ENCODE results near the gene SLC5A7.

SLC5A7 gene

GRCh38 chr2:107989445-107989844 is 3.1 kb downstream of the SLC5A7 start:
- Histone ChIP-seq H3K27me3 (peaks cover 51% of the 10 kb centered on the region), H3K36me3 (no peaks in the 10 kb centered on the region), H3K4me1 (ENCODE audit: control insufficient read depth in 1 of 2, insufficient read depth in 1 of 2, low read depth in 1 of 2, low read length in 1 of 2) (no peaks in the 10 kb centered on the region), H3K9me3 (no peaks in the 10 kb centered on the region), H3K27ac (no peak overlapping the region), H3K4me3 (ENCODE audit: low read depth in 1 of 2, low read length in 1 of 2) (no peak overlapping the region)
- no peak for TF ChIP-seq CTCF (IDR thresholded peaks at IDR 0.05)

- no peaks in the 10 kb centered on the region for H3K9me3 ChIP-seq
- no peak for TF ChIP-seq CTCF (IDR thresholded peaks at IDR 0.05)
- H3K27ac ChIP-seq: no peak overlapping the region
- H3K27me3 ChIP-seq: peaks cover 38% of the 10 kb centered on the region
- no peaks in the 10 kb centered on the region for H3K4me1 ChIP-seq (ENCODE audit: control insufficient read depth in 1 of 2, insufficient read depth in 1 of 2, low read depth in 1 of 2, low read length in 1 of 2)
- H3K4me3 ChIP-seq (ENCODE audit: low read depth in 1 of 2, low read length in 1 of 2): no peak overlapping the region
- no peaks in the 10 kb centered on the region for H3K36me3 ChIP-seq
These were observed 4.4 kb downstream of the SLC5A7 start for GRCh38 chr2:107990718-107991117.

GRCh38 chr2:107992069-107992468 is 5.7 kb downstream of the SLC5A7 start:
- no peak overlapping the region for H3K27ac ChIP-seq
- H3K4me1 ChIP-seq (ENCODE audit: control insufficient read depth in 1 of 2, insufficient read depth in 1 of 2, low read depth in 1 of 2, low read length in 1 of 2): no peaks in the 10 kb centered on the region
- peaks cover 25% of the 10 kb centered on the region for H3K27me3 ChIP-seq
- no peaks in the 10 kb centered on the region for H3K36me3 ChIP-seq
- no peak for TF ChIP-seq CTCF (IDR thresholded peaks at IDR 0.05)
- H3K4me3 ChIP-seq (ENCODE audit: low read depth in 1 of 2, low read length in 1 of 2): no peak overlapping the region
- H3K9me3 ChIP-seq: no peaks in the 10 kb centered on the region

GRCh38 chr2:107999158-107999557 is 12.8 kb downstream of the SLC5A7 start:
- Histone ChIP-seq H3K9me3 (no peaks in the 10 kb centered on the region), H3K36me3 (no peaks in the 10 kb centered on the region), H3K27ac (no peak overlapping the region), H3K4me1 (ENCODE audit: control insufficient read depth in 1 of 2, insufficient read depth in 1 of 2, low read depth in 1 of 2, low read length in 1 of 2) (no peaks in the 10 kb centered on the region), H3K27me3 (no peaks in the 10 kb centered on the region), H3K4me3 (ENCODE audit: low read depth in 1 of 2, low read length in 1 of 2) (no peak overlapping the region)
- no peak for TF ChIP-seq CTCF (IDR thresholded peaks at IDR 0.05)

- Histone ChIP-seq H3K36me3 (no peaks in the 10 kb centered on the region), H3K4me1 (ENCODE audit: control insufficient read depth in 1 of 2, insufficient read depth in 1 of 2, low read depth in 1 of 2, low read length in 1 of 2) (no peaks in the 10 kb centered on the region), H3K27me3 (no peaks in the 10 kb centered on the region), H3K9me3 (no peaks in the 10 kb centered on the region), H3K27ac (no peak overlapping the region), H3K4me3 (ENCODE audit: low read depth in 1 of 2, low read length in 1 of 2) (no peak overlapping the region)
- TF ChIP-seq CTCF (IDR thresholded peaks at IDR 0.05): no peak
These were observed 24.7 kb downstream of the SLC5A7 start for GRCh38 chr2:108010912-108011591.

All from neutrophil (primary cell).